GM21526 (cell line): ENCODE data around the gene ATAD2B.
A peak's percentile ranks its signal among the peaks of the same experiment; 100 is the strongest.

Experiments used
- ATAC-seq: cut with Tn5 transposase; IDR thresholded peaks from one replicate; pipeline ENCODE4 v1.9.1; 2021; ENCODE audit warnings: moderate library complexity; ENCODE audit not compliant: unreplicated experiment, low FRiP score

Gene ATAD2B

DNA sequence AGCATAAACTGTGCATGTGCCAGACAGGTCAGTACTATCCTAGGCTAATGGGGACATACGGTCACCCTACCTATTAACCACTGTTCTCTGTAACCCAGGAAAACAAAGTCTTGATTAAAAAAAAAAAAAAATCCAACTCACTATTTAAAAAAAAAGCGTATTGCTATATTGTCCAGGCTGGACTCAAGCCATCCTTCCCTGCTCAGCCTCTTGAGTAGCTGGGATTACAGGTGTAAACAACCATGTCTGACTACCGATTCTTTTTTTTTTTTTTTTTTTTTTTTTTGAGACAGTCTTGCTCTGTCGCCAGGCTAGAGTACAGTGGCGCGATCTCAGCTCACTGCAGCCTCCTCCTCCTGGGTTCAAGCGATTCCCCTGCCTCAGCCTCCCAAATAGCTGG, 11.6 kb downstream of the ATAD2B start:
- no peak for ATAC-seq

DNA sequence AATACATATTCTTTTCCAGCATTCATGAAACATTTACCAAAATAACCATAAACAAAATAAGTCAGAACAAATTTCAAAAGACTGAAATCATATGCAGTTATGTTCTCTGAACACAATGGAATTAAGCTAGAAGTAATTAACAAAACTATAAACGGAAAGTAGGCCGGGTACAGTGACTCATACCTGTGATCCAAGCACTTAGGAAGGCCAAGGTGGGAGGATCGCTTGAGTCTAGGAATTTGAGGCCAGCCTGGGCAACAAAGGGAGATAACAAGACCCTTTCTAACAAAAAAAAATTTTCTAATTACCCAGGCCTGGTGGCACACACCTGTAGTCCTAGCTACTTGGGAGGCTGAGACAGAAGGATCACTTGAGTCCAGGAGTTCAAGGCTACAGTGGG, 14.9 kb downstream of the ATAD2B start:
- no peak for ATAC-seq

DNA sequence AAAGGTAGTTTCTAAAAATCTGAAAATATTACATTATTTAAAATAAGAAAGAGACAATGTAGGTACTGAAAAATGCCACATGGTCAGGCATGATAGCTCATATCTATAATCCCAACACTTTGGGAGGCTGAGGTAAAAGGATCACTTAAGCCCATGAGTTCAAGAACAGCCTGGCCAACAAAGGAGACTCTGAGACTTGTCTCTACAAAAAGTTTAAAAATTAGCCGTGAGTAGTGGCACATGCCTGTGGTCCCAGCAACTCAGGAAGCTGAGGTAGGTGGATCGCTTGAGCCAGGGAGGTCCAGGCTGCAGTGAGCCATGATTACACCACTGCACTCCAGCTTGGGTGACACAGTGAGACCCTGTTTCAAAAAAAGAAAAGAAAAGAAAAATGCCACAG, 21.8 kb downstream of the ATAD2B start:
- ATAC-seq: no peak

DNA sequence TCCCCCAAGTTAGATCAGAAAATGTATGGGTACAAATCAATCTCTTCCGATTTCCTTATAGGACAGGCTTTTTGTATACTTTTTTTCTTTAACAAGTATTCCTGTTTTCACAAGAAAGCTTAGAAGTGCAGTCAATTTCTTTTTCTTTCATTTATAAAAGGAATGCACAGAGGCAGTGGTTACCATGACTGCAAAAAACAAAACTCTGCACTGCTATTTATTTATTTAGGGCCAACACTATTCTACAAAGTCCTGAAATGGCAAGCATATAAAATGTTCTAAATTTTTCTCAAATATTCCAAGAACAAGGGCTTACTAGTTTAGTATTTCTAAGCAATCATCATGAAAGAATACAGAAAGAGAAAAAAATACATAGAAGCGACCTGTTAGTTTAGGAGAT, 22.2 kb downstream of the ATAD2B start:
- ATAC-seq: no peak

DNA sequence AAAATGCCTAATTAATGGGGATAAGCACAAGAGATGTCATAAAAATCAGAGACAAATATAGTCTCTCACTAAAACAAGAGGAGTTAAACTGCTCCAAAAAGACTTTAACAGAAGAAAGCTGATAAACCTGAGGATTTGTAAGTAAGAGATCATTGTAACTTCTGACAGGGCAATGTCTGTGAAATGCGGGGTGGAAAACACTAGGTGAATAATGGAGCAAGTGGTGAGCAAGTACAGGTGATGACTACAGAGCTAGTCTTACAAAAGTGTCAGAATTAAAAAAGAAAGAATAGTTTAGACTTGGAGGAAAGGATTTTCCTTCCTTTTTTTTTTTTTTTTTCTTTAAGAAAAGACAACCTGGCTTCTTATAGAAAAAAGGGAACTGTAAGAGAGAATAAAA, 22.7 kb downstream of the ATAD2B start:
- ATAC-seq: no peak

DNA sequence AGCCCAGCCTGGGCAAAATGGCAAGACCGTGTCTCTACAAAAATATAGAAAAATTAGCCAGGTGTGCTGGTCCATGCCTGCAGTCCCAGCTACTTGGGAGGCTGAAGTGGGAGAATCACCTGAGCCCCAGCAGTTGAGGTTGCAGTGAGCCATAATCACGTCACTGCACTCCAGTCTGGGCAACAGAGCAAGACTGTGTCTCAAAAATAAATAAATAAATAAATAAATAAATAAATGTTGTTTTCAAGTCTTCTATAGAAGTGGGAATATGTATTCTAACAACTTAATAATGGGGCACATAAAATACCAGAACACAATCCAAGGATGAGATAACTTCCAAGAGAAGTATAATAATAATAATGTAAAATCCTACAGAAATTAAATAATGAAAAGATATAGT, 23.9 kb downstream of the ATAD2B start:
- ATAC-seq: no peak

DNA sequence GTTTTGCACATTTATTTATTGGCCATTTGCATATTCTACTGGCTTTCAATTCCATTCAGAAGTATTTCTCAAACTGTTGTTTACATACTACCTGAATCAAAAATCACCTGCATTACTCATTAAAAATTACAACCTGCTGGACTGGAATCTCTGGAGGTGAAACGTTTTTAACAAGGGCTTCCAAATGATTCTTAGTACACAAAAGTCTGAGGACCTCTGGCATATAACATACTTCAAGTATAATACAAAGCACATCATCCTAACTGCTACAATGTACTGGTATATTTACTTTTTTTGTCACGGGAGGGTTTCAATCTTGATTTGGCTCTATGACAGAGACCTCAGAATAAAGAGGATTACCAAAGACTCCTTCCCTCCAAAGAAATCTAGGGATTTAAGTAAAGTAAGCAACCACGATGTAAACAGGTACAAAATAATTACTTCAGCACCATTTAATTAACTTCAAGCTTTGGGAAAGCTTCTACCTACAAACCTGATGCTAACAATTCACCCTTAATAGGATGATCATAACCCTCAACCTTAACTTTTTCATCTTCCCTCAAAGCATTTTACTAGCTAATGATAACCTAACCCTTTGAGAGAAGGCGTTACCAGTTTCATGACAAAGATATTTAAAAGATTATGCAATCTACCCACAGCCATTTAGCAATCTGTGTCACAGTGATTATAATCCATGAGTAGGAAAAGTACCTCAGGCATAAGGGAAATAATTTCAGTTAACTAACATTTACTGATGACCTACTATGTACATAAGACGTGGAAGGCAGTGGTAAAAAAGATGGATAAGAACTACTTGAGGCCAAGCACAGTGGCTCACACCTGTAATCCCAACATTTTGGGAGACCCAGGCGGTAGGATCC, 24.7 kb downstream of the ATAD2B start:
- ATAC-seq: no peak

DNA sequence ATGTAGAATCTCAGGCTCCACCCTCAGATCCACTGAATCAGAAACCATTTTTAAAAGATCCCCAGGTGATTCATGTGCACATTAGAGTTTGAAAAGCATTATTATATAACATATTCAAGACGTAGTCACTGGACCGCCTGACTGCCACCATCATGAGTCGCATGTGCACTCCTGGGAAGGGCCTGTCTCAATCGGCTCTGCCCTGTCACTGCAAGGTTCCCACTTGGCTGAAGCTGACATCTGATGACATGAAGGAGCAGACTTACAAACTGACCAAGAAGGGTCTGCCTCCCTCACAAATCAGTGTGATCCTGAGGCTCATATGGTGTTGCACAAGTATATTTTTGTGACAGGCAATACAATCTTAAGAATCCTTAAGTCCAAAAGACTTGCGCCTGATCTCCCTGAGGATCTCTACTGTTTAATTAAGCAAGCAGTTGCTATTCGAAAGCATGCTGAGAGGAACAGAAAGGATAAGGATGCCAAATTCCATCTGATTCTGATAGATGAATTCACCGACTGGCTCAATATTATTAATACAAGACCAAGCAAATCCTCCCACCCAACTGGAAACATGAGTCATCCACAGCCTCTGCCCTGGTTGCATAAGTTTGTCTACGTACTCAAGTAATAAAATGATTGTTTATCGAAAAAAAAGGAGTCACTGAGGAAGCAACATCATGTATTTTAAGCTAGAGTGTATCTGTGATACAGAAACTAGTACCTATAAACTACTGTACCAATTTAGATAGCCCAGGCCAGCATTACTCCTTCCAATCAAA, 26.2 kb downstream of the ATAD2B start:
- ATAC-seq: no peak

DNA sequence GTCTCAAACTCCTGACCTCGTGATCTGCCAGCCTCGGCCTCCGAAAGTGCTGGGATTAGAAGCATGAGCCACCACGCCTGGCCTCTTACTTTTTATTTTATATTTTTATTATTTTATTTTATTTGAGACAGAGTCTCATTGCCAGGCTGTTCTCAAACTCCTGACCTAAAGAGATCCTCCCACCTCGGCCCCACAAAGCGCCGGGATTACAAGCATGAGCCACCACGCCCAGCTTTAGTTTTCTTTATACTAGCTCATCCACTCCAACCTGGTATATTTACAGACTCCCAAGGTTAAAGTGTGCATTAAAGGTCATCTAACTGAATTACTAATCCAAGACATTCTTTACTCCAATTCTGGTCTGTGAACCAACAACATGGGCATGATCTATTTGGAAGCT, 26.8 kb downstream of the ATAD2B start:
- no peak for ATAC-seq

DNA sequence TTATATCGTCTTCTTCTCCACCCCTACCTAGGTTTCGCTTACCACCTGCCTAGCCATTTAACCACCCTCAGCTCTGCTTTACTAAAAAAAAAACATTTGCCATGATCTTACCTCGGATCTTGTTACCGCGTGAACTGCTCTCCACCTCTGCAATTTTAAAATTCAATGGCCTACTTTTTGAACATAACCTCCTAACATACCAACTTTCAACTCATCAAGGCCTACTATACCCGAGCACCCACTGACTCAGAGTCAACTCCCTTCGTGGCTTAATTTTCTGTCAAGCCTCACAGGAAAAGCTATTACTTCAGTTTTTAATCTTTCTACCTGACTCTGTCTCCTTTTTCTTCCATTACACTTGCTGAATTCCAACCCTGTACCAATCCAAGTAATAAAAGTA, 55.7 kb downstream of the ATAD2B start:
- no peak for ATAC-seq

DNA sequence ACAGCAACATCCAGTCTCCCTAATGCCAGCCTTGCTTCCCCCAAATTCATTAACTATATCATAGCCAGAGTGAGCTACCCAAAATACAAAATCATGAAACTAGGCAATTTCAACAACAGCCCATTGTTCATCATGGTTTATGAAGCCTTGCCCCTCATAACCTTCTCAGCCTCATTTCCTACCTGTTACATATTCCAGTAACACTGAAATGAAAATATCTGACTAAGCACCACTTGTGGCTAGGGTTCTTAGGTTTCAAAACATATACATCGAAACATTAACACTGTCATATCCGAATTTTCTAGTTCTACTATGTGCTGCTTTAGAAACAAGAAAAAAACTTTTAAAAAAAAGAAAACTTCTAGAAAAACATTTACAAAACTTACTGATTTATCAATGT, 59.5 kb downstream of the ATAD2B start:
- ATAC-seq: no peak

DNA sequence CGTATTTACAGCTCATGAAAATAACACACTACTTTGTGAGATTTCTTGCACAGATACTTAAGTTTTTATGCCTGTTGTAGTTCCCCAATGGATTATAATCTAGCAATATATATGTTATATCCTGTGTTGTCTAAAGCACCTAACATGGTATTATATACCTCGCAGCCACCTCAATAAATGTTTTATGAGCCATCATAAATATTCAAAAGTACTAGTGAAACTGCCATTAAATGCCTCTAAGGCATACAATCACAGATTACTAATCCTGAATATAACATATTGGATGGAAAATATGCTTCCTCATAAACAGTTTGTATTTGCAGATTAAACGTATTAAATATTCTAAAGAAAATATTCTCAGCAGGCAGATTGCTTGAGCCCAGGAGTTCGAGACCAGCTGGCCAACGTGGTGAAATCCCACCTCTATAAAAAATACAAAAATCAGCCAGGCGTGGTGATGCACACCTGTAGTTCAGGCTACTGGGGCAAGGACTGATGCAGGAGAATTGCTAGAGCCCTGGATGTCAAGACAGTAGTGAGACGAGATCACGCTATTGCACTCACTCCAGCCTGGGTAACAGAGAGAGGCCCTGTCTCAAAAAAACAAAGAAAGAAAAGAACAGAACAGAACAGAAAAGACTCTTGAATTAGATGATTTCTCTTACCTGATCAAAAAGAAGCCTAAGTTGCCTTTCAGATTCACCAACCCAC, 64.1 kb downstream of the ATAD2B start:
- ATAC-seq: no peak

DNA sequence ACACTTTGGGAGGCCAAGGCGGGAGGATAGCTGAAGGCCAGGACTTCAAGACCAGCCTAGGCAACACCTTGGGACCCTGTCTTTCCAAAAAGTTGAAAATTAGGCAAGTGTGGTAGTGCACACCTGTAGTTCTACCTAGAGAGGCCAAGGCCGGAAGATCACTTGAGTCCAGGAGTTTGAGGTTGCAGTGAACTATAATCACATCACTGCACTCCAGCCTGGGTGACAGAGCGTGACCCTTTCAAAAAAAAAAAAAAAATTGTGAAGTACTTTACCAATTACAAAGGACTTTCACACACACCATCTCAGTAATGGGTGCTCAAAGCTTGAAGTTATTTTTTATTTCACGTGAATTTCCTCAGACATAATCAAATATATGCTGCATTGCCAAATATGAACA, 65.0 kb downstream of the ATAD2B start:
- ATAC-seq: no peak

DNA sequence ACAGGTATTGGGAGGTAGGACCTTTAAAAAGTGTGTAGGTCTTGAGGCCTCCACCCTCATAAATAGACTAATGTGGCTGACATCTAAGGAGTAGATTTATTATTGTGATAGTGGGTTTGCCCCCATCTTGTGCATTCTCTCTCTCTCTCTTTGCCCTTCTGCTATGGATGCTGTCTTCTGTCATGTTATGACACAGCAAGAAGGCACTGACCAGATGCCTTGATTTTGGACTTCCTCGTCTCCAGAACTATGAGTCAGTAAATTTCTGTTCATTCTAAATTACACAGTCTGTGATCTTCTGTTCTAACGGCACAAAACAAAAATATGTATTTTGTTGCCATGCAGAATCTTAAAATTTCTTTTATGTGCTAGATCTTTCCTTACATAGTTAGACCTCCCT, 66.9 kb downstream of the ATAD2B start:
- no peak for ATAC-seq

DNA sequence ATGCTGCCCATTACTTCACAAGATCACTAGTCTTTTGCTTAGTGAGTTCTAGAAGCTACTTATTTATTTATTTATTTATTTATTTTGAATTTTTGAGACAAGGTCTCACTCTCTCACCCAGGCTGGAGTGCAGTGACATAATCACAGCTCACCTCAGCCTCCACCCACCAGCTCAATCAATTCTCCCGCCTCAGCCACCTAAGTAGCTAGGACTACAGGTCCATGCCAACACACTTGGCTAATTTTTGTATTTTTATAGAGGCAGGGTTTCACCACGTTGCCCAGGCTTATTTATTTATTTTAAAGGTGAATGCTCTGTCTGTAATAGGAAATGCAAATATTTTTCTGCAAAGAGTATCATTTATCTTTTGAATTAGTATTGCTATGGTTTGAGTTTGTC, 67.7 kb downstream of the ATAD2B start:
- no peak for ATAC-seq

DNA sequence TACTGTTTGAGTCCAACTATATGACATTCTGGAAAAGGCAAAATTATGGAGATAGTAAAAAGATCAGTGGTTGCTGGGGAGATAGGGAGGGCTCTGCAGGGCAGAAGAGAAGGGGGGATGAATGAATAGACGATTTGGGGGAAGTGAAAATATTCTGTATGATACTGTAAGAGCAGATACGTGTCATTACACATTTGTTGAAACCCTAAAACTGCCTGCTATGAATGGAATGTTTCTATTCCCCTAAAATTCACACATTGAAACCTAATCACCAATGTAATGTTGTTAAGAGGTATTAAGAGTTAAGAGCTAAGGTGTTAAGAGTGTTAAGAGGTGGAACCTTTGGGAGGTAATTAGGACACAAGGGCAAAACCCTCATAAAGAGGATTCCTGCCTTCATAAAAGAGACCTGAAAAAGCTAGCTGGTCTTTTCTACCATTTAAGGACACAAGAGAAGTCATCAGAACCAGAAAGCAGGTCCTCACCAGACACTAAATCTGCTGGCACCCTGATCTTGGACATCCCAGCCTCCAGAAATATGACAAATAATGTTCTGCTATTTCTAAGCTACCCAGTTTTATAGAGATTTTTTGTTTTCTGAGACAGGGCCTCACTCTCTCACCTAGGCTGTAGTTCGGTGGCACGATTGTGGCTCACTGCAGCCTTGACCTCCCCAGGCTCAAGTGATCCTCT, 76.2 kb downstream of the ATAD2B start:
- peak; percentile 81 for ATAC-seq

DNA sequence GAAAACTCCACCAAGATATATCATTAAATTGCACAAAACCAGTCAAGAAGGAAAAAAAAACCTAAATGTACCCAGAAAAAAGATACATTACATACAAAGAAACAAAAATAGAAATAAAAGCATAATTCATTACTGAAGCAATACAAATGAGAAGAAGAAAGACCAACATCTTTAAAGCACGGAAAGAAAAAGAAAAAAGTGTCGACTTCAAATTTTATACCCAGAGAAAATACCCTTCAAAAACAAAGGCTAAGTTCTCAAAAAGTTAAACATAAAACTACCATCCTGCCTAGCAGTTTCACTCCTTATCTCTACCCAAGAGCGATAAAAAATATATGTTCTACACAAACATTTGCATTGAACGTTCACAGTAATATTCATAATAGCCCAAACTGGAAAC, 82.0 kb downstream of the ATAD2B start:
- ATAC-seq: no peak

DNA sequence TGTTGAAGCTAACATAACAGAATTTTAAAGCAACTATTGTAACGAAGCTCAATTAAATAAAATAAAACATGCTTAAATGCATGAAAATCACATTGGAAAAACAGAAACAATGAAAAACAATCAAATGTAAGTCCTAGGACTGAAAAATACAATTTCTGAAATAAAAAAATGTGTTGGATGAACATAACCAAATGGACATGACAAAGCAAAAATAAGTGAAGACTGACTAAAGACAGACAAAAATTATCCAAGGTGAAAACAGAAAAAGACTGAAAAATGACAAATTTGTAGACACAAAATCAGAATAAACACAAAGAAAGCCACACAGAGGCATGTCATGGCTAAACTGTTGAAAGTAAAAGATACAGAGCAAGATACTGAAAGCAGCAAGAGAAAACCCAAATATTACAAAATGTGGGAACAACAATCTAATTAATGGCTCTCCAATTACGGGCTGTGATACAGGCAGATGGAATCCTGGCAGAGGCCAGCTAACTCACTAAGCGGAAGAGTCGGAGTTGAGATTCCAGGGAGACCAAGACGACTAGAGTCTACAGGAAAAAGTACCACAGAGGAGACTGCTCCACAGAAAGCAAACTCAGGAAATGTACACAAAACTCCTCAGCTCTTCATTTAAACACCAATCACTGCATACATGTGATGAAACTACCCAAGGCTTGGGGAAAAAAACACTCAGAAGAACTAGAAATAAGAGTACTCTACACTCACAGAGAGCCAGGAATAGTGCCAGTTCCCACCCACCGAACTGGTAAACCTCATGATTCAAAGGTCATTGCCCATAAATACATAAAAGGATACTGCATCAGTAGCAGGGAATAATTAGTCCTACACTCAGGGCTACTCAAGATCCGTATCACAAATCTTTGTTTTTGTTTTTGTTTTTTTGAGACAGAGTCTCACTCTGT, 83.6 kb downstream of the ATAD2B start:
- ATAC-seq: no peak

DNA sequence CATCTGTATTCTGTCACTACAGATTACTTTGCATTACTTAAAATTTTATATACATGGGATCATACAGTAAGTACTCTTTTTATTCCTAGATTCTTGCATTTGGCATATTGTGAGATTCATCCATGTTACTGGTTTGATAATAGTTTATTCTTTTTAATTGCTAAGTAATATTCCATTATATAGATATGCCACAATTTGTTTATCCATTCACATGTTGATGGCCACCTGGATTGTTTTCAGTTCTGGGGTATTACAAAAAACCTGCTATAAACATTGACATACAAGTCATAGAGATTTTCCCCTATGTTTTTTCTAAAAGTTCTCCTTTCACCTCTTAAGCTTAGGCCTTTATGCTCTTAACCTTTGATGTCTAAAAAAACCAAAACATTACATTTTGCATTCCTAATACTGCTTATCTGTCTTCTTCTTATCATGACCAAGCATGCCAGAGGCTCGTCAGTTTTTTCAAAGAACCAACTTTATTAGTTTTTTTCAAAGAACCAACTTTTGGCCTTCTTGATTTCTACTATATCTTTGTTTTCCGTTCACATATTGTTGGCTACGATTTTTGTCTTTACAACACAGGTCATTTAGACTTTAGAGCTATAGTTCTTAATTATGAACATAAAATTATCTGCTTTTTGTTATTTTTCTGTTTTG, 86.9 kb downstream of the ATAD2B start:
- no peak for ATAC-seq
